K562 (cell line): Measurements from ENCODE around the gene MED15. TPM values are rescaled to one million over a fixed set of nuclear protein-coding genes. Genes with fewer than 3 reads are reported as not detected.

Experiments
- CEBPG ChIP-seq, 3 experiments: fragments of 200-800 bp in 1 of 3; sonication (Bioruptor generic) in 1 of 3; sonication (generic) in 1 of 3; formaldehyde crosslinking in 1 of 3; IDR thresholded peaks in 2 of 3; conservative IDR thresholded peaks in 1 of 3; 2 replicates each; pipeline versions ENCODE4 v1.6.1 to v1.8.0; 2016 to 2022; ENCODE audit warnings: missing compliant biosample characterization in 2 of 3, missing genetic modification characterization in 2 of 3, mild to moderate bottlenecking in 1 of 3, missing genetic modification reagents in 1 of 3
- DMBX1 ChIP-seq: fragments of 250-450 bp; sonication (Bioruptor Pico); IDR thresholded peaks from 2 replicates; pipeline ENCODE4 v1.8.0; 2022; ENCODE audit warnings: inconsistent platforms, mild to moderate bottlenecking, moderate library complexity, borderline replicate concordance
- ELF2 ChIP-seq: fragments of 250-450 bp; sonication (Bioruptor Pico); IDR thresholded peaks from 2 replicates; pipeline ENCODE4 v1.5.0; 2021; ENCODE audit warnings: mild to moderate bottlenecking
- NCOA2 ChIP-seq, 2 experiments: fragments of 450-650 bp; IDR thresholded peaks; 2 replicates each; pipeline ENCODE4 v1.6.1; 2018; ENCODE audit warnings: mild to moderate bottlenecking in 2 of 2, moderate library complexity in 1 of 2; ENCODE audit not compliant: partially characterized antibody in 2 of 2
- RBBP5 ChIP-seq: fragments of 200-600 bp; sonication (generic); IDR thresholded peaks from 2 replicates; pipeline ENCODE4 v1.6.1; 2012; ENCODE audit warnings: borderline replicate concordance, mild to moderate bottlenecking, low read length, control low read depth, inconsistent platforms; ENCODE audit not compliant: insufficient read depth, poor library complexity, severe bottlenecking
- SREBF1 ChIP-seq: fragments of 150-350 bp; IDR thresholded peaks from 2 replicates; pipeline ENCODE4 v1.6.1; 2014; ENCODE audit warnings: antibody characterized with exemption, low read depth, low read length, borderline replicate concordance
- STAT5B ChIP-seq: fragments of 250-450 bp; sonication (Bioruptor Pico); IDR thresholded peaks from 2 replicates; pipeline ENCODE4 v1.8.0; 2021; ENCODE audit warnings: mild to moderate bottlenecking, inconsistent platforms
- TAL1 ChIP-seq: fragments of 450-650 bp; IDR thresholded peaks from 2 replicates; pipeline ENCODE4 v1.6.1; 2016; ENCODE audit warnings: mild to moderate bottlenecking
- polyA plus RNA-seq, 8 experiments: library from polyadenylated mRNA; depleted of rRNA in 4 of 8; stranded (reverse) in 5 of 8; unstranded in 3 of 8; fragments of >200 nt; fragmentation: Nextera tagmentation in 2 of 8; fragmentation: Illumina TruSeq in 1 of 8; extraction: Ambion mirVana in 2 of 8; extraction: Trizol in 1 of 8; gene quantifications; 2 replicates each; pipeline versions ENCODE4 v1.2.1 to v1.2.3, GENCODE V29; 2011 to 2014; ENCODE audit warnings: inconsistent platforms in 1 of 8, missing spikeins in 1 of 8
- total RNA-seq, 7 experiments: library from RNA; depleted of rRNA in 6 of 7; stranded (reverse); fragments of >200 nt in 6 of 7; fragmentation: Illumina TruSeq in 2 of 7; extraction: Trizol in 2 of 7; gene quantifications; 2 replicates each; pipeline versions ENCODE4 v1.2.1 to v1.2.3, GENCODE V29; 2011 to 2021; ENCODE audit warnings: low replicate concordance in 1 of 7
- TF ChIP-seq, protein P1 (sequence below), 2 experiments: fragments of 450-650 bp in 1 of 2; sonication (generic) in 1 of 2; formaldehyde crosslinking in 1 of 2; IDR thresholded peaks in 1 of 2; conservative IDR thresholded peaks in 1 of 2; 2 replicates each; pipeline versions ENCODE4 v1.6.1 to v1.8.1; 2016 to 2023; ENCODE audit warnings: mild to moderate bottlenecking in 2 of 2, moderate library complexity in 2 of 2, inconsistent platforms in 1 of 2, missing genetic modification reagents in 1 of 2
- TF ChIP-seq, protein P2 (sequence below): sonication (generic); formaldehyde crosslinking; IDR thresholded peaks from 2 replicates; pipeline ENCODE4 v1.8.0; 2023; ENCODE audit warnings: mild to moderate bottlenecking, missing genetic modification reagents
- TF ChIP-seq, protein P3 (sequence below), 2 experiments: fragments of 450-650 bp in 1 of 2; sonication (generic) in 1 of 2; formaldehyde crosslinking; conservative IDR thresholded peaks; 2 replicates each; pipeline versions ENCODE4 v1.4.0 to v1.8.1; 2020 to 2022; ENCODE audit warnings: mild to moderate bottlenecking in 1 of 2, missing genetic modification reagents in 1 of 2

MED15 gene
- total and polyA plus RNA-seq, 9 of the 15 experiments (the other 6 are each of a cell fraction or from before 2014, with no cell fraction given) = 4.0 to 271 (median 60.1) TPM

DNA sequence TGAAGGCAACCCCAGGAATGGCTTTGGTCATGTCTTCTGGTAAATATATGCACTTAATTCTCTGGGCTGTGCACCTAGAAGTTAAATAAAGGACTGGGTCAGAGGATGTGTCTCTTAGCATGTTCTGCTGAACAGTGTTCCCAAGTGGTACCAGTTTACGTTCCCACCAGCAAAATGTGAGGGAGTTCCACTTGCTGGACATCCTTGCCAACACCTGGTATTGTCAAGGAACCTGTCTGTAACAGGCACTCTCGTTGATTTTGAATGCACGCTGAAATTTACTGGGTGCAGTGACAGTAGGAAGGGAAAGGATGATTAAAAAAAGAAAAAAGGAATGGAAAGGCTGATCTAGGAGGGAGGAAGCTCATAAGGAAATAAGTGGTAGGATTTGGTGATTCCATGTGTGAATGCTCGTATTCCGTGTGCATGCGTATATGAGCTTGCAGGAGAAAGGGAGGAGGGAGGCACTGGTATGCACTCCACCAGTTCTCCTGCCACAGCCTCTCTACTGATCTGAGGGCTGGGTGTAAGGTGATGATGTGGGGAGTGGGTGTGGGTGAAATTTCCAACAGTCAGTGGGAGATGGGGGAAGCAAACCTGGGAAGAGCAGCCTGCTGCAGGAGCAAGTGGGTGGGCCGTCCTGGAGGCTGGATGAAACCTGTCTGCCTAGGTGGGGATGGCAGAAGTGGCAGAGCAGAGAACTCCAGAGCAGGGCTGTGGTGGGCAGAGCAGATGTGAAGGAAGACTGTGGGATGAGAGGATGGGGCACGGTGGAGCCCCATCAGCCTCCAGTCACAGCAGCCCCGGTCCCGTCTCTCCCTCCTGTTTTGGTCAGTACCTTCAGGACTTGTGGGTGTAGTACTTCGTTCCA is 15.0 kb downstream of the MED15 start (continued):
- TF ChIP-seq, protein P1, sequence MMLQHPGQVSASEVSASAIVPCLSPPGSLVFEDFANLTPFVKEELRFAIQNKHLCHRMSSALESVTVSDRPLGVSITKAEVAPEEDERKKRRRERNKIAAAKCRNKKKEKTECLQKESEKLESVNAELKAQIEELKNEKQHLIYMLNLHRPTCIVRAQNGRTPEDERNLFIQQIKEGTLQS (IDR thresholded peaks at IDR 0.05) = no peak
- TF ChIP-seq, protein P1 (CRISPR knock-in tag; conservative IDR thresholded peaks at IDR 0.05) = peak; percentile 57; the same call in 1 of the 2 replicates
- TF ChIP-seq, protein P2, sequence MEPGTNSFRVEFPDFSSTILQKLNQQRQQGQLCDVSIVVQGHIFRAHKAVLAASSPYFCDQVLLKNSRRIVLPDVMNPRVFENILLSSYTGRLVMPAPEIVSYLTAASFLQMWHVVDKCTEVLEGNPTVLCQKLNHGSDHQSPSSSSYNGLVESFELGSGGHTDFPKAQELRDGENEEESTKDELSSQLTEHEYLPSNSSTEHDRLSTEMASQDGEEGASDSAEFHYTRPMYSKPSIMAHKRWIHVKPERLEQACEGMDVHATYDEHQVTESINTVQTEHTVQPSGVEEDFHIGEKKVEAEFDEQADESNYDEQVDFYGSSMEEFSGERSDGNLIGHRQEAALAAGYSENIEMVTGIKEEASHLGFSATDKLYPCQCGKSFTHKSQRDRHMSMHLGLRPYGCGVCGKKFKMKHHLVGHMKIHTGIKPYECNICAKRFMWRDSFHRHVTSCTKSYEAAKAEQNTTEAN (CRISPR knock-in tag) = peak; percentile 76; the same call in 1 of the 2 replicates
- TF ChIP-seq SREBF1 (peak; percentile 21; the same call in 1 of the 2 replicates), NCOA2 (IDR thresholded peaks at IDR 0.05; ENCODE audit: partially characterized antibody in 2 of 2) (no peak), DMBX1 (CRISPR knock-in tag) (no peak), ELF2 (CRISPR knock-in tag) (peak; percentile 70; the same call in 1 of the 2 replicates), RBBP5 (peak; percentile 62), TAL1 (no peak), STAT5B (CRISPR knock-in tag) (no peak), CEBPG (CRISPR knock-in tag; IDR thresholded peaks at IDR 0.05) (peak; percentile 3; the same call in 1 of the 2 replicates), CEBPG (tag; conservative IDR thresholded peaks at IDR 0.05 in 1 of 2, IDR thresholded peaks at IDR 0.05 in 1 of 2) (no peak)
- TF ChIP-seq, protein P3, sequence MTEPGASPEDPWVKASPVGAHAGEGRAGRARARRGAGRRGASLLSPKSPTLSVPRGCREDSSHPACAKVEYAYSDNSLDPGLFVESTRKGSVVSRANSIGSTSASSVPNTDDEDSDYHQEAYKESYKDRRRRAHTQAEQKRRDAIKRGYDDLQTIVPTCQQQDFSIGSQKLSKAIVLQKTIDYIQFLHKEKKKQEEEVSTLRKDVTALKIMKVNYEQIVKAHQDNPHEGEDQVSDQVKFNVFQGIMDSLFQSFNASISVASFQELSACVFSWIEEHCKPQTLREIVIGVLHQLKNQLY (CRISPR knock-in tag; conservative IDR thresholded peaks at IDR 0.05) = peak in 1 of 2 experiments; percentile 60; a peak in 1 of 4 replicates
